Measurements from ENCODE around the gene PBX2.

DNA sequence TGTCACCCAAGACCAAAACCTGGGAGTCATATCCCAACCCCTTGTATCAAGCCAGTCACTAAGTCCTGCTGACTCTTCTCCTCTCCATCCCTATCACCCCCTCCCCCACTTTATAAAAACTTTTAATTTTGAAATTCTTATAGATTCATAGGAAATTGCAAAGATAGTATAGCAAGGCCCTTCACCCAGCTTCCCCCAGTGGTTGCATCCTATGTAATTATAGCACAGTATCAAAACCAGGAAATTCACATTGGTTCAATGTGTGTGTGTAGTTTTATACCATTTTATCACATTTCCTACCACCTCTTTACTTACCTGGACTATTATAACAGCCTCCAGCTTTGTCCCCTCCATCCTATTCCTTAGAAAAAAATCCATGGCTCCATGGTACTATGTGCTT is 31.9 kb downstream of the PBX2 start:
- TF ChIP-seq, protein P1, sequence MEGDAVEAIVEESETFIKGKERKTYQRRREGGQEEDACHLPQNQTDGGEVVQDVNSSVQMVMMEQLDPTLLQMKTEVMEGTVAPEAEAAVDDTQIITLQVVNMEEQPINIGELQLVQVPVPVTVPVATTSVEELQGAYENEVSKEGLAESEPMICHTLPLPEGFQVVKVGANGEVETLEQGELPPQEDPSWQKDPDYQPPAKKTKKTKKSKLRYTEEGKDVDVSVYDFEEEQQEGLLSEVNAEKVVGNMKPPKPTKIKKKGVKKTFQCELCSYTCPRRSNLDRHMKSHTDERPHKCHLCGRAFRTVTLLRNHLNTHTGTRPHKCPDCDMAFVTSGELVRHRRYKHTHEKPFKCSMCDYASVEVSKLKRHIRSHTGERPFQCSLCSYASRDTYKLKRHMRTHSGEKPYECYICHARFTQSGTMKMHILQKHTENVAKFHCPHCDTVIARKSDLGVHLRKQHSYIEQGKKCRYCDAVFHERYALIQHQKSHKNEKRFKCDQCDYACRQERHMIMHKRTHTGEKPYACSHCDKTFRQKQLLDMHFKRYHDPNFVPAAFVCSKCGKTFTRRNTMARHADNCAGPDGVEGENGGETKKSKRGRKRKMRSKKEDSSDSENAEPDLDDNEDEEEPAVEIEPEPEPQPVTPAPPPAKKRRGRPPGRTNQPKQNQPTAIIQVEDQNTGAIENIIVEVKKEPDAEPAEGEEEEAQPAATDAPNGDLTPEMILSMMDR (IDR thresholded peaks at IDR 0.05; ENCODE audit: borderline replicate concordance, extremely low read depth, low read length, poor library complexity, severe bottlenecking), result no peak
- no peak for TF ChIP-seq EZH2 (IDR thresholded peaks at IDR 0.05; ENCODE audit: borderline replicate concordance, low read depth, low read length, severe bottlenecking)

Measured in DND-41 (cell line).